SH-SY5Y (cell line): Measurements from ENCODE around the gene GHR.

Source experiments
- GATA2 ChIP-seq: IDR thresholded peaks from 2 replicates; pipeline ENCODE4 v1.6.1; 2011; ENCODE audit warnings: mild to moderate bottlenecking, low read depth, low read length
- GATA3 ChIP-seq: IDR thresholded peaks from 2 replicates; pipeline ENCODE4 v1.6.1; 2011; ENCODE audit warnings: low read depth, mild to moderate bottlenecking, low read length, moderate library complexity

DNA sequence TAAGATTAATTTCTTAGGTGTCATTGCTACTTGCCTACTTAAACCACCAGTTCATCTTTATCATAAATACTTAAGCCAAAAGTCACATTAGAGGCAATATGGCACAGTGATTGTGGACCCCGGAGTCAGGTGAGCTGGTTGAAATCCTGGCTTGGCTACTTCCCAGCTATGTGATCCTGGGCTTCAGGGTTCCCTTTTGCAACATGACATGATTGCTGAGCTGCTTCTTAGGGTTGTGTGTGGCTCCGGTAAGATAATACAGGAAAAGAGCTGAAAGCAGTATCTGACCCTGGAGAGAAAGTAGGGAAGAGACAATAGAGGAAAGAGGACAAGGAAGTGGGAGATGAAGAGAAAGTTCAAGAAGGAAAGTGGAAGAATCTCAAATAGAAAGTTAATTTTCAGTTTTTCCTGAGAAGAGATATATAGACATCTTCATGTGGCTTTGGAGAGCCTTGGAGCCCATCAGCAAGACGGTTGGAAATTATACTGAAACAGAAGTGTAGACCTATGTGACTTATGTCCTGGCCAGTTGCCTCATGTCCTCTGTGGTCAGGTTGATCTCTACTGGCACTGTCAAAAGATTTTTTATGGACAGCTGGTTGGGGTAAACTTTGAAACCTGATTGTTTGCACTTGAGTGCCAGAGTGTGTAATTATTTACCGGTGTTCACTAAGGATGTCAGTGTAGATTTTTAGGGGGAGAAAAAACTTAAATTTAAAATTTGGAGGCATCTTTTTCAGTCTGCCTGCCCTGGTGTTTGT, 93.2 kb downstream of the GHR start:
- TF ChIP-seq GATA3 (no peak), GATA2 (no peak)
